ENCODE data around the gene WDFY4. TPM values are rescaled to one million over a fixed set of nuclear protein-coding genes. Genes with fewer than 3 reads are reported as not detected.

The WDFY4 gene
- total and polyA plus RNA-seq, 2 experiments from 2014 or later: 0.14 TPM; not detected in 1

GRCh38 chr10:49010865-49011264 lies 326.2 kb downstream of the WDFY4 start:
- Mint-ChIP-seq H3K27ac (no peak overlapping the region), H3K4me1 (peaks cover 5% of the 10 kb centered on the region), H3K27me3 (ENCODE audit: insufficient read depth, low read depth, poor library complexity) (peaks cover 2% of the 10 kb centered on the region), H3K4me3 (no peak overlapping the region), H3K36me3 (ENCODE audit: low read depth) (no peaks in the 10 kb centered on the region), H3K9me3 (no peaks in the 10 kb centered on the region)
- H3K4me2 ChIP-seq: no peak overlapping the region
- TF ChIP-seq, protein P1, sequence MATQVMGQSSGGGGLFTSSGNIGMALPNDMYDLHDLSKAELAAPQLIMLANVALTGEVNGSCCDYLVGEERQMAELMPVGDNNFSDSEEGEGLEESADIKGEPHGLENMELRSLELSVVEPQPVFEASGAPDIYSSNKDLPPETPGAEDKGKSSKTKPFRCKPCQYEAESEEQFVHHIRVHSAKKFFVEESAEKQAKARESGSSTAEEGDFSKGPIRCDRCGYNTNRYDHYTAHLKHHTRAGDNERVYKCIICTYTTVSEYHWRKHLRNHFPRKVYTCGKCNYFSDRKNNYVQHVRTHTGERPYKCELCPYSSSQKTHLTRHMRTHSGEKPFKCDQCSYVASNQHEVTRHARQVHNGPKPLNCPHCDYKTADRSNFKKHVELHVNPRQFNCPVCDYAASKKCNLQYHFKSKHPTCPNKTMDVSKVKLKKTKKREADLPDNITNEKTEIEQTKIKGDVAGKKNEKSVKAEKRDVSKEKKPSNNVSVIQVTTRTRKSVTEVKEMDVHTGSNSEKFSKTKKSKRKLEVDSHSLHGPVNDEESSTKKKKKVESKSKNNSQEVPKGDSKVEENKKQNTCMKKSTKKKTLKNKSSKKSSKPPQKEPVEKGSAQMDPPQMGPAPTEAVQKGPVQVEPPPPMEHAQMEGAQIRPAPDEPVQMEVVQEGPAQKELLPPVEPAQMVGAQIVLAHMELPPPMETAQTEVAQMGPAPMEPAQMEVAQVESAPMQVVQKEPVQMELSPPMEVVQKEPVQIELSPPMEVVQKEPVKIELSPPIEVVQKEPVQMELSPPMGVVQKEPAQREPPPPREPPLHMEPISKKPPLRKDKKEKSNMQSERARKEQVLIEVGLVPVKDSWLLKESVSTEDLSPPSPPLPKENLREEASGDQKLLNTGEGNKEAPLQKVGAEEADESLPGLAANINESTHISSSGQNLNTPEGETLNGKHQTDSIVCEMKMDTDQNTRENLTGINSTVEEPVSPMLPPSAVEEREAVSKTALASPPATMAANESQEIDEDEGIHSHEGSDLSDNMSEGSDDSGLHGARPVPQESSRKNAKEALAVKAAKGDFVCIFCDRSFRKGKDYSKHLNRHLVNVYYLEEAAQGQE (IDR thresholded peaks at IDR 0.05; ENCODE audit: unreplicated experiment): no peak
- TF ChIP-seq ZNF114 (CRISPR knock-in tag; IDR thresholded peaks at IDR 0.05) (no peak), NANOG (IDR thresholded peaks at IDR 0.05; ENCODE audit: borderline replicate concordance) (no peak), JUNB (IDR thresholded peaks at IDR 0.05; ENCODE audit: unreplicated experiment) (no peak), ZNF331 (CRISPR knock-in tag; IDR thresholded peaks at IDR 0.05; ENCODE audit: low read depth) (no peak), CTCF (conservative IDR thresholded peaks at IDR 0.05; ENCODE audit: low read depth in 2 of 2) (no peak), EZH2 (IDR thresholded peaks at IDR 0.05; ENCODE audit: low read depth, unreplicated experiment) (no peak), EZH2phosphoT487 (IDR thresholded peaks at IDR 0.05; ENCODE audit: unreplicated experiment) (no peak), CREB1 (CRISPR knock-in tag; IDR thresholded peaks at IDR 0.05; ENCODE audit: low read depth) (no peak), ETS1 (IDR thresholded peaks at IDR 0.05) (no peak), STAT1 (IDR thresholded peaks at IDR 0.05; ENCODE audit: unreplicated experiment) (no peak), POLR2AphosphoS5 (IDR thresholded peaks at IDR 0.05; ENCODE audit: low read depth) (no peak), ZNF462 (CRISPR knock-in tag; IDR thresholded peaks at IDR 0.05) (no peak)
- H3K9me2 ChIP-seq (ENCODE audit: insufficient read depth): no peaks in the 10 kb centered on the region
- no peak overlapping the region for H3K4me3 ChIP-seq
- no peaks in the 10 kb centered on the region for H3F3A ChIP-seq (replicated peaks; ENCODE audit: low read depth)
- ATAC-seq: no peak
- no peaks in the 10 kb centered on the region for H4K20me1 ChIP-seq (replicated peaks; ENCODE audit: insufficient read depth)
- DNase-seq (ENCODE audit: low spot score): no peak
- no peak overlapping the region for H2AFZ ChIP-seq
- H3K27ac ChIP-seq (ENCODE audit: low read depth): no peak overlapping the region
- H3K4me1 ChIP-seq (ENCODE audit: insufficient read depth): no peaks in the 10 kb centered on the region
- H3K36me3 ChIP-seq (ENCODE audit: insufficient read depth): no peaks in the 10 kb centered on the region
- H3K79me2 ChIP-seq (replicated peaks; ENCODE audit: insufficient read depth): no peaks in the 10 kb centered on the region
- H3K27me3 ChIP-seq (ENCODE audit: insufficient read depth): no peaks in the 10 kb centered on the region
